ENCODE data around the gene INPP5A.

The INPP5A gene

DNA sequence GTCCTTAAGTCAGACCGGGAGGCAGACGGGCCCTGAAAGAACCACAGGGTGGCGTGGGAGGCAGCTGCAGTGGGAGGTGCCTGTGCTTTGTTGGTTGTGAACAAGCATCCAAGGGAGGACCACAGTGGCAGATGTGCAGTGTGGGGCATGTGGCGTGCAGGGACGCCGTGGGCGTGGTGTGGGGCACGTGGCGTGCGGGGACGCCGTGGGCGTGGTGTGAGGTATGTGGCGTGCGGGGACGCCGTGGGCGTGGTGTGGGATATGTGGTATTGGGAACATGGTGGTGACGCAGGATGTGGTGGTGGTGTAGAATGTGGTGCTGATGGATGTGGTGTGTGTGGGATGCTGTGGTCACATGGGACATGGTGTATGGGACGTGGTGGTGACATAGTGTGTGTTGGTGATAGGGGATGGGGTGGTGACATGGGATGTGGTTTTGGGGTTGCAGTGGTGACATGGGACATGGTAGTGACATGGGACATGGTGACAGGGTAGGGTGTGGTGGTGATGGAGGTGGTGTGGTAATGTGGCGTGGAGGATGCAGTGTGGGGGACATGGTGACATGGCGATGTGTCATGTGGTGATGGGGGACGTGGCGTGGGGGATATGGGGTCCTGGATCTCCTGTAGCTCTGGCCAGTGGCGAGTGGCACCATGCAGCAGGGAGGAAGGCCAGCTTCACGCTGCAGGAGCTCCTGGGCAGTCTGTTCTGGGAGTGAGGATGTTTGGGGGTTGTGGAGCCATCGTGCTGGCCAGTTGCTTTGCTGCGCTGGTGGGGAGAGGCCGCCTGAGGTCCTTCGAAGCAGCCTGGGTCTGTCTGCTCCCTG, 78.8 kb downstream of the INPP5A start:
- no peak for DNase-seq

DNA sequence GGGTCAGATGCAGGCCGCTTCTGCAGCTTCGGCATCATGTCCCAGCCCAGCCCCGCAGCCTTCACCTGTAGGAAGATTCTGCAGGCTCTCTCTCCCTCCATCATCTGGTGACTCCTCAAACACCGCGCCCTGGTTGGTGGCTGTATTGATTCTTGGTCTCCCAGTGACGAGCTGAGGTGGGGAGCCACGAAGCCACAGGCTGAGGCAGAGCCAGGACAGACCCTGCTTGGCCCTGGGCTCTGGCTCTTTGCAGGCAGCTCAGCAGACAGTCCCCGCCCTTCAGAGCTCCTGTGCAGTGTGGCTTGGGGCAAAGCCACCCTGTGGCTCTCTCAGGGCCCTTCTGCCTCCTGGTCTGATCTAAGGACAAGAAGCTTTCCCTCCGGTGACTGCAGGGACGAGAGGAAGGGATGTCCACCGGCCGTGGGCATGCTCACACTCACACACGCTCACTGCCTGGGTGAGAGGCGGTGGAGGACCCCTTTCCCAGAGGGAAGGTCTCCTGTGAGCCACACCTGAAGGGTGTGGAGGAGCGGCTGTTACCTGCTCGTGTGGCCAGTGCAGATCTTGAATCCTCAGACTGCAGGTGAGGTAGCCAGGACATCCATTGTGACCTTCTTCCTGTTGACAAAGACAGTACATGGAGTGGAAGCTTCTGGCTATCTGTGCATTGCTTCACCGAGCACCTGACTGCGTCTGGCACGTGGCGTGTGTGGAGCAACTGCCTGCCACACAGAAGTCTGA, 79.6 kb downstream of the INPP5A start:
- DNase-seq, result no peak

GRCh38 chr10:132617737-132618052, 80.1 kb downstream of the INPP5A start:
- no peak for DNase-seq

GRCh38 chr10:132618158-132618919, 80.8 kb downstream of the INPP5A start:
- no peak for DNase-seq

- DNase-seq, result no peak
Observed at GRCh38 chr10:132619927-132620326, 82.3 kb downstream of the INPP5A start.

- no peak for DNase-seq
Observed at GRCh38 chr10:132624061-132624846, 86.7 kb downstream of the INPP5A start.

DNA sequence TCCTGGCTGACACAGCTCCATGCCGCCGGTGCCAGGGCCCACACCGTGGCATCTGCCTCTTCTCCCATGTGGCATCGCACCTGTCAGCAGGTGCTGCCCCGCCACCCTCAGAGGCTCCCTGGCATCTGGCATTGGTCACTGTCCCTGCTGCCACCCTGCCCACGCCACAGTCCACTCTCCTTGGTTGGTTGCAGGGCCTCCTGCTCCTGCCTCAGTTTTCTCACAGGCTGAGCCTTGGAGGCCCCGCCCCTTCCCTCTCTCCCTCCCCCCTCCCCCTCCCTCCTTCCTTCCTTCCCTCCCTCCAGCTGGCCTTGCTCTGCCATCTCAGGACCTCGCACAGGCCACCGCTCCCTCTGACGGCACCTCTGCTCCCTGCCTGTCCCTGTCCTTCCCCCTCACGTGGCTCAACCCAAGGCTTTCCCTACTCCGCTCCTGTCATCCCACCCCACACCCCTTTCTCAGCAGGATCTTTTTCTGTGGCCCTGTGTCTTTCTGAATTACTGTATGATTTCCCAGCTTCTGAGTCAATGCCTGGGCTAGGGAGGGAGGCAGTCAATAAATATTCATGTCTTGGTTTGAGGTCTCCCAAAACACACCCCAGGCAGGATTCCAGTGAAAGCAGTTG, 87.4 kb downstream of the INPP5A start:
- DNase-seq, result no peak

- DNase-seq, result no peak
Observed at GRCh38 chr10:132626019-132626760, 88.6 kb downstream of the INPP5A start.

- DNase-seq, result no peak
Observed at GRCh38 chr10:132626761-132627665, 89.4 kb downstream of the INPP5A start.

- no peak for DNase-seq
Observed at GRCh38 chr10:132627666-132628531, 90.3 kb downstream of the INPP5A start.

DNA sequence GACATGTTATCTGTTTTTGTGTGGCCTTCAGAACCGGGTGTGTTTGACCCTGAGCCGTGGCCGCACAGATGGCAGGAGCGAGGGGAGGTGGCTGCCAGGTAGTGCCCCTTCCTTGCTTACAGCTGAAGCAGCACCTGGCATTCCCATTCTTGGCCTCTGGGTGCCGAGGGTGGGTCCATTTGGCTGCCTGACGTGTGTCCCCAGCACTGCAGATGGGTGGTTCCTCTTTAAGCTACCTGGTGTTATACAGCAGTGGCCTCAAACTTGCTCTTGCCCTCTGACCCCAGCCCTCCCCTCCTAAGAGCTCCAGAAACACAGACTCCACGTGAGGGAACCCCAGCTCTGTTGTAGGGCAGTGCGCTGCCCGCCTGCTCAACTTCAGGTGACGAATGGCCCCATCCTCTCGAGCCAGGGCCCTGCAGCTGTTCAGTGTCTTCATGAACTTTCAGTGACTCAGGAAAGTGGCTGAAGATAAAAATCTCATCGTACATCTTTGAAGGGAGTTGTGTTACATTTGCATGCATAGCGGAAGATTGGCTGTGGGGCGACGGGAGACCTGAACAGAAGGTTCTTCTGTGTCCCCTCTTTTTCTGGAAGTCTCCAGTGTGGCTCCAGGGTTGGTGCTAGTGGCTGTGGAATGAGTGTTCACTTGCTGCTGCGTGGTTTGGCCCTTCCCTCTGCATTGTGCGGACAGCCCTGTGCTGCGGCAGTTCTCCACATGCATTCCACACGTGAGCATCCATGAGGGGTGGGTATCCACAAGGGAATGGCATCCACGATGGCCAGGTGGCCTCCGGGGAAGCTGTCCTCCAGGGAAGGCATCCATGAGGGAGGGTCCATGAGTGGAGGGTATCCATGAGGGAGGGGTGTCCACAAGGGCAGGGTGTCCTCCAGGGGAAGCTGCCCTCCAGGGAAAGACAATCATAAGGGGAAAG, 91.6 kb downstream of the INPP5A start:
- DNase-seq, result peak; percentile 30

- DNase-seq, result no peak
Observed at GRCh38 chr10:132630156-132630555, 92.6 kb downstream of the INPP5A start.

DNA sequence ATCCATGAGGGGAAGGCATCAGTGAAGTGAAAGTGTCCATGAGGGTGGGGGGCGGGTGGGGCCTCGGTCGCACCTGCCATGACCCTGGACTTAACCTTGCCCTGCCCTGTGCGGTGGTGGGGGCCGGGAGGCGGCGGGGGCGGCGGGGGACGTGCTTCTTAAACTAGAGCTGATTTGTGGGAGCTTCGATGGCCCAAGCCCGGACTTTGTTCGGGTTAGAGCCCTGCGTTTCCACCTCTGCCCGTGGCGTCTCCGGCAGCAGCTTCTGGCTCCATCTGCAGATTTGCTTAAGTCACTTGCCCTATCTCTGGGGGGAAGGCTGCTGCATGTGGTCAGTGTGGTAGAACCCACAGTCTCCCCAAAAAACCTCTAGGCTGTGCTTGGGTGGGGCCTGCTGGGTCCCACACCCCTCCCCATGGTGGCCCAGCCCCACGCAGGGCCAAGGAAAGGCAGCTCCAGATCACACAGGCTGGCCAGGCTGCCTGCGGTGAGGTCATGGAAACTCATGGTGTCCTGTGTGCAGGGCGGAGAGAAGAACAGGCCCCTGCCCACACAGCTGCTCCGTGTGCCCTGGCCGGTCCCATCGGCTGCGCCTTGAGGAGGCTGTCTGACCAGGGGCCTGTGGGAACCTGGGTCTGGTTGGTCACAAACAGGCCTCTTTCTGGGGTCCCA, 93.2 kb downstream of the INPP5A start:
- DNase-seq, result no peak

DNA sequence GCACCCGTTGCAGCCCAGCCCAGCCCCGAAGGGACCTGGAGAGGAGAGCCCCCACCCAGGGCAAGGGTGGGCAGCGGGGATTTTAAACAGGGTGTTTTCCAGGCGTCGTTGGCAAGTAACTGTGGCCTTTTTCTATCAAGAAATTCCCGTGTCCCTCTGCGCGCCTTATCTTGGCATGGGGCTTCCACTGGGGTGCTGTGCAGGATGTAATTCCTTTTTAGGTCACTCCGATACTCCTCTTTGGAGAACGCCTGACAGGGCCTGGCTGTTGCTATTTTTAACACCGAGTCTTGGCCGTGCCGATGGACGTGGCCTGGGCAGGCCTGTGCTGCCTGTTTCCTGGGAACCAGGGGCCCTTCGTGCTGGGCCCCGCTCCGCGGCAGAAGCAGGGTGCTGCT, 93.8 kb downstream of the INPP5A start:
- DNase-seq, result no peak

- no peak for DNase-seq
Observed at GRCh38 chr10:132632091-132632561, 94.5 kb downstream of the INPP5A start.

DNA sequence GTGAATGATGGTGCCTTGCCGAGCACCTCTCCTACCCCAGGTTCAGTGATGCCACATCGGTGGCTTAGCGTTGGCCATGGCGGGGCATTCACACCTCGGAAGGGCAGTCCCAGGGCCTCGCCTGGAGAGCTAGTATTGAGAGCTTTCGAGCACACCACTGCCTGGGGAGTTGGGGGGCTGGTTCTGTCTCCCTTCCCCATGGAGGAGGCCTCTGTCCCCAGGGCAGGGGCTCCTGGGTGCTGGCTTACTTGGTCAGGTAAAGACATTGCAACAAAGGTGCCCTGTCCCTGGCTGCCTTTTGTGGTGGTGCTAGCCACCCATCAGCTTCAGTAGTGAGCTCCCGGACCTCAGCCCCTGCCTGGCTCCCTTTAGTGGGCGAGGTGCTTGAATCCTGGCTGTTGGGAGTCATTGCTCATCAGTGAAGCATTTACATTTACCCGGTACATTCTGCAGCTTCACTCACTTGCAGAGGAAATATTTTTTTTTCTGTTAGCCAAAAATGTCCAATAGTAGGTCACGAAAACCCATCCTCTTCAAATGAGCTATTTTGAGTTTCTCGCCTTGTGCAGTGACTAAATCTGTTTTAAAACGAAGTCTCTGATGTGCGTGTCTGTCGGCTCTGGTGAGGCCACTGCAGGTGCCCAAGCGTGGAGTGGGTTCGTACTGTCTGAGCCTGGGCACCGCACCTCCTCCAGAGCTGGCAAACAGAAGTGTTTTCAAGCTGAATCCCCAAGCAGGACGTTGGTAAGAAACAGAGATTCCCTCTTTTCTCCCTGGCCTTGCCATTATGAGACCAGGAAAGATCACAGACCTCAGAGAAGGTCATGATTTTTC, 95.5 kb downstream of the INPP5A start:
- DNase-seq, result no peak
